Measurements from ENCODE around the gene EPB41L2.

Gene EPB41L2

GRCh38 chr6:130858498-130859160 lies 204.4 kb downstream of the EPB41L2 start:
- H3K4me3 ChIP-seq: no peak overlapping the region

GRCh38 chr6:130858054-130858453 lies 205.0 kb downstream of the EPB41L2 start:
- H3K4me3 ChIP-seq: no peak overlapping the region
- H3K27ac ChIP-seq: no peak overlapping the region

More at GRCh38 chr6:130858498-130859160, 204.4 kb downstream of the EPB41L2 start:
- H3K27ac ChIP-seq: no peak overlapping the region

GRCh38 chr6:130853555-130854183 lies 209.4 kb downstream of the EPB41L2 start:
- Histone ChIP-seq H3K27ac (no peak overlapping the region), H3K4me3 (no peak overlapping the region)

- Histone ChIP-seq H3K27ac (no peak overlapping the region), H3K4me3 (no peak overlapping the region)
Observed at GRCh38 chr6:130852844-130853554, 210.0 kb downstream of the EPB41L2 start.

GRCh38 chr6:130851026-130851425 lies 212.0 kb downstream of the EPB41L2 start:
- H3K27ac ChIP-seq: no peak overlapping the region
- no peak overlapping the region for H3K4me3 ChIP-seq

- no peak overlapping the region for H3K27ac ChIP-seq
- no peak overlapping the region for H3K4me3 ChIP-seq
Observed at GRCh38 chr6:130849594-130849993, 213.5 kb downstream of the EPB41L2 start.

- no peak overlapping the region for H3K27ac ChIP-seq
- no peak overlapping the region for H3K4me3 ChIP-seq
Observed at GRCh38 chr6:130848945-130849344, 214.1 kb downstream of the EPB41L2 start.

- Histone ChIP-seq H3K27ac (no peak overlapping the region), H3K4me3 (no peak overlapping the region)
Observed at GRCh38 chr6:130847001-130847910, 215.8 kb downstream of the EPB41L2 start.

GRCh38 chr6:130846501-130846900 lies 216.5 kb downstream of the EPB41L2 start:
- no peak overlapping the region for H3K27ac ChIP-seq

GRCh38 chr6:130843575-130844320 lies 219.3 kb downstream of the EPB41L2 start:
- no peak overlapping the region for H3K4me3 ChIP-seq
- no peak overlapping the region for H3K27ac ChIP-seq

More at GRCh38 chr6:130846501-130846900, 216.5 kb downstream of the EPB41L2 start:
- no peak overlapping the region for H3K4me3 ChIP-seq

- Histone ChIP-seq H3K4me3 (no peak overlapping the region), H3K27ac (no peak overlapping the region)
Observed at GRCh38 chr6:130841128-130841728, 221.8 kb downstream of the EPB41L2 start.

GRCh38 chr6:130840050-130840449 lies 223.0 kb downstream of the EPB41L2 start:
- no peak overlapping the region for H3K27ac ChIP-seq

GRCh38 chr6:130839379-130839778 lies 223.7 kb downstream of the EPB41L2 start:
- H3K27ac ChIP-seq: no peak overlapping the region
- no peak overlapping the region for H3K4me3 ChIP-seq

More at GRCh38 chr6:130840050-130840449, 223.0 kb downstream of the EPB41L2 start:
- H3K4me3 ChIP-seq: no peak overlapping the region

- no peak overlapping the region for H3K4me3 ChIP-seq
- no peak overlapping the region for H3K27ac ChIP-seq
Observed at GRCh38 chr6:130838951-130839350, 224.1 kb downstream of the EPB41L2 start.

- Histone ChIP-seq H3K4me3 (no peak overlapping the region), H3K27ac (no peak overlapping the region)
Observed at GRCh38 chr6:130838250-130838860, 224.7 kb downstream of the EPB41L2 start.

GRCh38 chr6:130837067-130837466 lies 226.0 kb downstream of the EPB41L2 start:
- Histone ChIP-seq H3K27ac (no peak overlapping the region), H3K4me3 (no peak overlapping the region)

- H3K27ac ChIP-seq: no peak overlapping the region
- H3K4me3 ChIP-seq: no peak overlapping the region
Observed at GRCh38 chr6:130836055-130836640, 226.9 kb downstream of the EPB41L2 start.
